DND-41 (cell line): ENCODE measurements around the gene SLC11A1.

Experiments
- ATAC-seq: fragments of 200-7000 bp; cut with Tn5 transposase; 3 replicates; pipeline ENCODE4 v1.9.1; 2021; ENCODE audit warnings: low read depth; ENCODE audit not compliant: insufficient read depth
- DNase-seq: peaks from one replicate; pipeline ENCODE4 v3.0.0-alpha.2; 2020
- H2AFZ ChIP-seq: 2 replicates; pipeline ENCODE4 v1.6.0; 2012; ENCODE audit warnings: low read depth, low read length
- H3K27ac ChIP-seq: 2 replicates; pipeline ENCODE4 v1.5.1; 2012; ENCODE audit warnings: low read length, inconsistent platforms
- H3K27me3 ChIP-seq: fragments of 200-600 bp; sonication (generic); 2 replicates; pipeline ENCODE4 v1.6.0; 2012; ENCODE audit warnings: low read length, mild to moderate bottlenecking, inconsistent platforms; ENCODE audit not compliant: insufficient read depth, poor library complexity
- H3K36me3 ChIP-seq: 2 replicates; pipeline ENCODE4 v1.5.1; 2012; ENCODE audit warnings: low read length, inconsistent platforms; ENCODE audit not compliant: insufficient read depth
- H3K4me1 ChIP-seq: 2 replicates; pipeline ENCODE4 v1.5.1; 2012; ENCODE audit warnings: mild to moderate bottlenecking, low read length; ENCODE audit not compliant: insufficient read depth
- H3K4me2 ChIP-seq: 2 replicates; pipeline ENCODE4 v1.6.0; 2012; ENCODE audit warnings: mild to moderate bottlenecking, moderate library complexity, low read length, inconsistent platforms; ENCODE audit not compliant: insufficient read depth
- H3K4me3 ChIP-seq, 2 experiments: fragments of 200-600 bp in 1 of 2; shearing (Covaris generic) in 1 of 2; 2 replicates each; pipeline ENCODE4 v1.5.1; 2012 to 2016; ENCODE audit warnings: inconsistent platforms in 2 of 2, low read length in 2 of 2, mild to moderate bottlenecking in 2 of 2, low read depth in 1 of 2, moderate library complexity in 1 of 2
- H3K79me2 ChIP-seq: 2 replicates; pipeline ENCODE4 v1.6.0; 2012; ENCODE audit warnings: low read length, inconsistent platforms; ENCODE audit not compliant: insufficient read depth
- H3K9ac ChIP-seq: 2 replicates; pipeline ENCODE4 v1.6.0; 2012; ENCODE audit warnings: low read depth, mild to moderate bottlenecking, inconsistent platforms, low read length, moderate library complexity
- H3K9me3 ChIP-seq: 2 replicates; pipeline ENCODE4 v1.5.1; 2012; ENCODE audit warnings: low read length, moderate library complexity, mild to moderate bottlenecking, inconsistent platforms; ENCODE audit not compliant: insufficient read depth, severe bottlenecking
- H4K20me1 ChIP-seq: 2 replicates; pipeline ENCODE4 v1.6.0; 2012; ENCODE audit warnings: low read length; ENCODE audit not compliant: insufficient read depth
- EZH2 ChIP-seq: IDR thresholded peaks from 3 replicates; pipeline ENCODE4 v1.6.1; 2012; ENCODE audit warnings: borderline replicate concordance, low read depth, mild to moderate bottlenecking, moderate library complexity, low read length, inconsistent platforms; ENCODE audit not compliant: severe bottlenecking
- TF ChIP-seq, protein P1 (sequence below): IDR thresholded peaks from 2 replicates; pipeline ENCODE4 v1.5.1; 2012; ENCODE audit warnings: borderline replicate concordance, low read length, moderate library complexity, mild to moderate bottlenecking; ENCODE audit not compliant: poor library complexity, severe bottlenecking; ENCODE audit errors: extremely low read depth

Gene SLC11A1

GRCh38 chr2:218402491-218402901, 20.4 kb downstream of the SLC11A1 start:
- Histone ChIP-seq H2AFZ (no peak overlapping the region), H3K4me1 (peaks cover 73% of the 10 kb centered on the region), H3K4me2 (0 out of 2 replicates have a peak overlapping the region, but pooled peaks have one; percentile 81), H3K36me3 (peaks cover 40% of the 10 kb centered on the region), H3K27me3 (no peaks in the 10 kb centered on the region), H3K9ac (no peak overlapping the region), H3K4me3 (no peak overlapping the region), H3K27ac (no peak overlapping the region), H4K20me1 (peaks cover 22% of the 10 kb centered on the region), H3K9me3 (no peaks in the 10 kb centered on the region), H3K79me2 (peaks cover 52% of the 10 kb centered on the region)
- TF ChIP-seq, protein P1, sequence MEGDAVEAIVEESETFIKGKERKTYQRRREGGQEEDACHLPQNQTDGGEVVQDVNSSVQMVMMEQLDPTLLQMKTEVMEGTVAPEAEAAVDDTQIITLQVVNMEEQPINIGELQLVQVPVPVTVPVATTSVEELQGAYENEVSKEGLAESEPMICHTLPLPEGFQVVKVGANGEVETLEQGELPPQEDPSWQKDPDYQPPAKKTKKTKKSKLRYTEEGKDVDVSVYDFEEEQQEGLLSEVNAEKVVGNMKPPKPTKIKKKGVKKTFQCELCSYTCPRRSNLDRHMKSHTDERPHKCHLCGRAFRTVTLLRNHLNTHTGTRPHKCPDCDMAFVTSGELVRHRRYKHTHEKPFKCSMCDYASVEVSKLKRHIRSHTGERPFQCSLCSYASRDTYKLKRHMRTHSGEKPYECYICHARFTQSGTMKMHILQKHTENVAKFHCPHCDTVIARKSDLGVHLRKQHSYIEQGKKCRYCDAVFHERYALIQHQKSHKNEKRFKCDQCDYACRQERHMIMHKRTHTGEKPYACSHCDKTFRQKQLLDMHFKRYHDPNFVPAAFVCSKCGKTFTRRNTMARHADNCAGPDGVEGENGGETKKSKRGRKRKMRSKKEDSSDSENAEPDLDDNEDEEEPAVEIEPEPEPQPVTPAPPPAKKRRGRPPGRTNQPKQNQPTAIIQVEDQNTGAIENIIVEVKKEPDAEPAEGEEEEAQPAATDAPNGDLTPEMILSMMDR, result no peak
- no peak for TF ChIP-seq EZH2
- no peak for DNase-seq
- no peak for ATAC-seq

DNA sequence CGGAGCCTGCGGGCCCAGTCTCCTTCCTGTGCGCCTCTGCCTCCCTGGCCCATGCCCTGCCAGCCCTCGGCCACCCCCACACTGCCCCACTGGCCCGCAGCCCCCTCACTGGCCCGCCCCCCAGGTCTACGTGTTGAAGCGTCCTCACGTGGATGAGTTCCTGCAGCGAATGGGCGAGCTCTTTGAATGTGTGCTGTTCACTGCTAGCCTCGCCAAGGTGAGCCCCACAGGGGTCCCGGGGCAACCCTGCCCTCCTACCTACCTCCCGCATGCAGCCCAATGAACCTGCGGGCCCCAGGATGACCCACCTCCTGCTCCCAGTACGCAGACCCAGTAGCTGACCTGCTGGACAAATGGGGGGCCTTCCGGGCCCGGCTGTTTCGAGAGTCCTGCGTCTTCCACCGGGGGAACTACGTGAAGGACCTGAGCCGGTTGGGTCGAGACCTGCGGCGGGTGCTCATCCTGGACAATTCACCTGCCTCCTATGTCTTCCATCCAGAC, 20.9 kb downstream of the SLC11A1 start:
- peaks cover 22% of the 10 kb centered on the region for H4K20me1 ChIP-seq
- peaks cover 47% of the 10 kb centered on the region for H3K79me2 ChIP-seq
- DNase-seq (no peak), ATAC-seq (no peak)
- no peak overlapping the region for H3K27ac ChIP-seq
- H3K4me3 ChIP-seq, result no peak overlapping the region
- H3K27me3 ChIP-seq, result no peaks in the 10 kb centered on the region
- no peak for TF ChIP-seq EZH2
- TF ChIP-seq, protein P1, result no peak
- H3K4me1 ChIP-seq, result peaks cover 73% of the 10 kb centered on the region
- H3K4me2 ChIP-seq, result no peak overlapping the region
- H3K36me3 ChIP-seq, result peaks cover 40% of the 10 kb centered on the region
- no peak overlapping the region for H2AFZ ChIP-seq
- H3K9ac ChIP-seq, result no peak overlapping the region
- no peaks in the 10 kb centered on the region for H3K9me3 ChIP-seq

- peaks cover 67% of the 10 kb centered on the region for H3K4me1 ChIP-seq
Measured at GRCh38 chr2:218403810-218404209, 21.7 kb downstream of the SLC11A1 start.

More at GRCh38 chr2:218403810-218404209, 21.7 kb downstream of the SLC11A1 start:
- Histone ChIP-seq H3K27me3 (no peaks in the 10 kb centered on the region), H3K79me2 (peaks cover 39% of the 10 kb centered on the region), H3K9ac (0 out of 2 replicates have a peak overlapping the region, but pooled peaks have one; percentile 66), H2AFZ (no peak overlapping the region), H3K4me3 (no peak overlapping the region), H3K4me2 (no peak overlapping the region), H3K9me3 (no peaks in the 10 kb centered on the region), H3K36me3 (peaks cover 40% of the 10 kb centered on the region), H3K27ac (no peak overlapping the region), H4K20me1 (peaks cover 22% of the 10 kb centered on the region)
- ATAC-seq (no peak), DNase-seq (no peak)
- no peak for TF ChIP-seq EZH2
- TF ChIP-seq, protein P1, result no peak
